Left cardiac atrium (tissue), 4 donors: ENCODE results near the gene PRUNE2. TPM values are rescaled to one million over a fixed set of nuclear protein-coding genes. Genes with fewer than 3 reads are reported as not detected.

Experiments used
- ATAC-seq, 2 donors: fragments of 200-7000 bp; cut with Tn5 transposase; one replicate each; pipeline ENCODE4 v1.9.1; 2020; ENCODE audit warnings: mild to moderate bottlenecking in 2 of 2, moderate library complexity in 2 of 2
- DNase-seq: peaks from one replicate; pipeline ENCODE4 v3.0.0-alpha.2; 2020
- intact Hi-C, 2 donors: fragments of 100-400 bp; cut with DNase I; formaldehyde crosslinking; loops; one replicate each; pipeline versions ENCODE4 v1.14.1 to v1.15.1; 2022 to 2023
- total RNA-seq, 2 donors: library from RNA; stranded (reverse); fragmentation: NEBNext Ultra II Directional; extraction: Animal tissue kit (Norgen Biotek cat#: 25700); gene quantifications; one replicate each; pipeline ENCODE4 v1.2.1, GENCODE V29; 2021
- donor health status: DM: no; HTN: yes; CAD: no.
- donor health status: DM: no; HTN: yes; CAD: no; lungs with severe emphysema.
- donor health status: DM: yes; HTN: yes; CAD: no.
- donor health status: Dilated cardiomyopathy.

Gene PRUNE2
- total RNA-seq, 2 donors from 2014 or later: 33.1 to 37.5 TPM

DNA sequence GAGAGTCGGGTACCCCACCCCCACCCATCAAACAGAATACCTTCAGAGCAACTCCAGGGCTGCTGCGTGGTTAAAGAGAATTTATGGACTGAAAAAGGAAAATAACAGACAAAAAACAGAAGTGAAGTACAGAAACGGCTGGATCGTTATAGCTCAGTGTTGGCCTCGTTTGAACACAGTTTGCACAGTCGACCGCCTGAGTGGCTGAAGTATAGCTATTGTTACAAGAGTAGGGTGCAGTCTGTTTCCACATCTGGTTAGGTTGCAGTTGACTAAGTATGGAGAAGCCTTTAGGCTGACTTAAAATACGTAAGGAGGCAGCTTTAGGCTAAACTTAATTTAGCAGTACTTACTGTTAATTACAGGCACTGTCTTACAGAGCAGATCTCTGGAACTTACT is 325.7 kb downstream of the PRUNE2 start:
- ATAC-seq: no peak
- intact Hi-C loops: no loop called here
- no peak for DNase-seq

GRCh38 chr9:76576344-76576743 is 329.6 kb downstream of the PRUNE2 start:
- DNase-seq: no peak
- intact Hi-C loops: loop anchor here in 1 of 2 donors (10.0 kb wide), 1 partner anchor 82 kb away; no protein-coding TSS in a partner anchor
- peak; percentile 53 to 69 for ATAC-seq

GRCh38 chr9:76575761-76576160 is 330.2 kb downstream of the PRUNE2 start:
- ATAC-seq (no peak), DNase-seq (no peak)
- intact Hi-C loops: loop anchor here in 1 of 2 donors (10.0 kb wide), 1 partner anchor 81 kb away; no protein-coding TSS in a partner anchor

DNA sequence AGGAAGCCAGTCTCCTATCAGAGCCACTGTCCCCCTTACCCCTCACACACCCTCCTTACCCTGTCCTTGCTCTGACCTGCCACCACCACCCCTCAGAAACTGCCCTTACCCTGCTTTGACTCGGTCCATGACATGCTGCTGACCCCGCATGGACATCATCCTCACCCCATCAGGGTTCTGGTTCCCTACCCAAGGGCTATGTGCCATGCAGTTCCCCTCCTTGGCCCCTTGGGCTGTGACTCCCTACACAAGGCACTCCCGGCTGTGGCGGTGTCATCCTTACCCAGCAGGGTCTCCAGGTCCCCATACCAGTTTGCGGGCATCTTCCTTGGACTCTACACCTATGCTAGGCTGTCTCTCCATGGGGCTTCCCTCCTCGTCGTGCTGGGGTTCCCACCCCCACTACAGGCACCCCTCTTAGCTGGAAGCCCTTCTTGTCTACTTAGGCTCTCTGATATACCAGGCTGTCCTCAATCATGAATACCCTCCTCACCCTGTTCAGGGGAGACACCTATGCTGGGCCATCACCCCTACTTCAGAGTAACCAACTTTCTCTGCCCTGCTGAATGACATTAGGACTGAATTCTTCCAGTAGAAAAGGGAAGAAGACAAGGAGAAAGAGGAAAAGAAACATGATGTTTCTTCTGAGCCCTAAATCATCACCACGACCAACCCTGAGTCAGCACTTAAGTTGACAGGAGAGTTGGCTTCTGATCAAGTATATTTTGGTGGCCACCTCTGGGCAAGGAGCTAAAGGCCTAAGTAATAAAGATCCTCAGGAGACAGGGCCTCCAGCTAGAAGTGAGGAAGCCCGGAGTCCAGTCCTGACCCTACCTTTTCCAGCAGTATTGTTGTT is 331.8 kb downstream of the PRUNE2 start:
- intact Hi-C loops: loop anchor here in 1 of 2 donors (10.0 kb wide), 1 partner anchor 79 kb away; no protein-coding TSS in a partner anchor
- ATAC-seq (peak in 1 of 2 donors; percentile 13), DNase-seq (no peak)

- intact Hi-C loops: loop anchor here in 1 of 2 donors (10.0 kb wide), 1 partner anchor 79 kb away; no protein-coding TSS in a partner anchor
- no peak for ATAC-seq
- no peak for DNase-seq
These were observed 332.5 kb downstream of the PRUNE2 start for GRCh38 chr9:76573408-76573807.

- intact Hi-C loops: loop anchor here in 1 of 2 donors (10.0 kb wide), 1 partner anchor 77 kb away; no protein-coding TSS in a partner anchor
- DNase-seq (no peak), ATAC-seq (no peak)
These were observed 333.8 kb downstream of the PRUNE2 start for GRCh38 chr9:76572151-76572550.

DNA sequence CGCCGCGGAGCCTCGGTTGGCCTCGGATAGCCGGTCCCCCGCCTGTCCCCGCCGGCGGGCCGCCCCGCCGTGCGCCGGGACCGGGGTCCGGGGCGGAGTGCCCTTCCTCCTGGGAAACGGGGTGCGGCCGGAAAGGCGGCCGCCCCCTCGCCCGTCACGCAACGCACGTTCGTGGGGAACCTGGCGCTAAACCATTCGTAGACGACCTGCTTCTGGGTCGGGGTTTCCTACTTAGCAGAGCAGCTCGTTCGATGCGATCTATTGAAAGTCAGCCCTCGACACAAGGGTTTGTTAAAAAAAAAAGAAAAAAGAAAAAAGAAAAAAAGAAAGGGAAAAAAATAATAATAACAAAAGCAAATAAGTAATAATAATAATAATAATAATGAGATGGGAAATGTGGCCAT is 334.2 kb downstream of the PRUNE2 start:
- ATAC-seq: peak in 1 of 2 donors; percentile 19
- DNase-seq: peak; percentile 24
- intact Hi-C loops: loop anchor here in 1 of 2 donors (10.0 kb wide), 1 partner anchor 77 kb away; no protein-coding TSS in a partner anchor

DNA sequence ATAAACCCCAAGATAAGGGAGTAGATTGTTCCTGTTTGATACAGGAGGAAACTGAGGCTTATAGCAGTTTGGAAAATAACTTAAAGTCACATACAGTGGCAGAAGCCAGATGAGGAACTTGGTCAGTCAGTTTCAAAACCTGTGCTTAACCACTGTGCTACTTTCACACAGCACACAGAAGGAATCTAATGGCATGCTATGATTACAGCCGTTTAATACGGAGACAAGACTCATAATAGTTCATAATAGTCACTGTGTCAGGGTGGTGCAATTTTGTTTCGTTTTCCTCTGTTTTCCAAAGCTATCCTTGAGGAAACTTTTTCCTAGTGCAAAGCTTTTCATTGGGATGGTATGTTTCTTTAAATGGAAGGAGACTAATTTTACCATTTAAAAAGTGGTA is 334.6 kb downstream of the PRUNE2 start:
- intact Hi-C loops: loop anchor here in 1 of 2 donors (10.0 kb wide), 1 partner anchor 76 kb away; no protein-coding TSS in a partner anchor
- DNase-seq (no peak), ATAC-seq (peak in 1 of 2 donors; percentile 68)

GRCh38 chr9:76570826-76571225 is 335.1 kb downstream of the PRUNE2 start:
- no peak for ATAC-seq
- DNase-seq: no peak
- intact Hi-C loops: loop anchor here in 1 of 2 donors (10.0 kb wide), 1 partner anchor 76 kb away; no protein-coding TSS in a partner anchor

- ATAC-seq: no peak
These were observed 338.8 kb downstream of the PRUNE2 start for GRCh38 chr9:76567086-76567485.

GRCh38 chr9:76564297-76564696 is 341.6 kb downstream of the PRUNE2 start:
- DNase-seq (no peak), ATAC-seq (no peak)
- intact Hi-C loops: no loop called here

More at GRCh38 chr9:76567086-76567485, 338.8 kb downstream of the PRUNE2 start:
- no peak for DNase-seq
- intact Hi-C loops: no loop called here

- DNase-seq: no peak
- peak; percentile 23 to 87 for ATAC-seq
- intact Hi-C loops: no loop called here
These were observed 343.4 kb downstream of the PRUNE2 start for GRCh38 chr9:76562511-76562911.

DNA sequence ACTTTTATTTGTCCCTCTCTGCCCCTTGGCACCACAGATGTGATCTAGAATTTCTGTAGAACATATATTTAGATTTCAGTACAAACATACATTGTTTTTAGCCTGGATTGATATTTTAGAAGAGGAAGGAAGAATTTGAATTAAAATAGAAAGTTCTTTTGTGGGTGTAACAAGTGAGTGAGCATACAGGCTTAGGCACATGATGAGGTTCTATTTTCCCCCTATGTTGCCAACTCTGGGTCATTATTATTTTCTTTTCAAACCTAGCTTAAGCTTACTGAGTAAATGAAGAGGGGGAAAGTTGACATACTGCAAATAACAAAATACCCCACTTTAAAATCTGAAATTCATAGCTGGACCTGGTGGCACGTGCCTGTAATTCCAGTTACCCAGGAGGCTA is 344.0 kb downstream of the PRUNE2 start:
- DNase-seq: no peak
- ATAC-seq: no peak
- intact Hi-C loops: no loop called here

Other genes starting within 250 kb of the PRUNE2 start
- not detected for gene PCA3, start 141.7 kb downstream of the PRUNE2 start, total RNA-seq
- gene FOXB2, start 113.5 kb upstream of the PRUNE2 start, total RNA-seq: not detected